Measurements from ENCODE around the gene ZNF560. TPM values are rescaled to one million over a fixed set of nuclear protein-coding genes. Genes with fewer than 3 reads are reported as not detected.

The ZNF560 gene
- total RNA-seq, 5 donors from 2014 or later (not counting 1 experiment from before 2014, with no cell fraction given) = not detected

GRCh38 chr19:9453953-9454352 lies 44.5 kb downstream of the ZNF560 start:
- no peaks in the 10 kb centered on the region for H3K27me3 Mint-ChIP-seq
- no peak overlapping the region for H3K4me3 Mint-ChIP-seq
- H3K36me3 Mint-ChIP-seq = peaks cover 10% of the 10 kb centered on the region
- POLR2A ChIA-PET = no interaction called here
- DNase-seq (no peak), ATAC-seq (replicated peaks in 1 of 4) (no peak)
- H3K9me3 ChIP-seq = peaks cover 14% of the 10 kb centered on the region
- H3K27ac ChIP-seq (ENCODE audit: low read length) = no peak overlapping the region
- no peaks in the 10 kb centered on the region for H3K27me3 ChIP-seq (replicated peaks in 1 of 2; ENCODE audit: control insufficient read depth in 2 of 2, extremely low read depth in 1 of 2, insufficient read depth in 2 of 2, low read length in 1 of 2)
- 72% methylated on average over 3 of the region's 4 CpGs for WGBS (ENCODE audit: insufficient coverage)
- CTCF ChIA-PET = no interaction called here
- no peaks in the 10 kb centered on the region for H3K36me3 ChIP-seq (ENCODE audit: control insufficient read depth in 2 of 2, extremely low read depth in 1 of 2, insufficient read depth in 1 of 2, low read length in 1 of 2)
- H3K4me1 ChIP-seq (ENCODE audit: control insufficient read depth in 1 of 2, extremely low read depth in 1 of 2, insufficient read depth in 2 of 2, low read length in 2 of 2) = no peaks in the 10 kb centered on the region
- H3K4me1 Mint-ChIP-seq = no peaks in the 10 kb centered on the region
- H3K9me3 Mint-ChIP-seq = peaks cover 28 to 66% (median 65%) of the 10 kb centered on the region in 3 donors
- H3K27ac Mint-ChIP-seq = no peak overlapping the region
- no peak overlapping the region for H3K4me3 ChIP-seq (ENCODE audit: control insufficient read depth in 1 of 2, extremely low read depth in 1 of 2, low read length in 1 of 2)

- peaks cover 38% of the 10 kb centered on the region for H3K36me3 Mint-ChIP-seq
- no peak overlapping the region for H3K4me3 Mint-ChIP-seq
- ATAC-seq (replicated peaks in 1 of 4) = no peak
Measured at GRCh38 chr19:9445037-9445436, 53.4 kb downstream of the ZNF560 start.

GRCh38 chr19:9436358-9436757 lies 62.1 kb downstream of the ZNF560 start:
- peaks cover 42 to 43% (median 42%) of the 10 kb centered on the region in 3 donors for H3K4me1 Mint-ChIP-seq
- Histone ChIP-seq H3K4me1 (ENCODE audit: control insufficient read depth in 1 of 2, extremely low read depth in 1 of 2, insufficient read depth in 2 of 2, low read length in 2 of 2) (peaks cover 17 to 21% of the 10 kb centered on the region in 2 experiments), H3K27me3 (replicated peaks in 1 of 2; ENCODE audit: control insufficient read depth in 2 of 2, extremely low read depth in 1 of 2, insufficient read depth in 2 of 2, low read length in 1 of 2) (no peaks in the 10 kb centered on the region), H3K27ac (ENCODE audit: low read length) (peak overlapping the region; percentile 90), H3K9me3 (peaks cover 3% of the 10 kb centered on the region), H3K36me3 (ENCODE audit: control insufficient read depth in 2 of 2, extremely low read depth in 1 of 2, insufficient read depth in 1 of 2, low read length in 1 of 2) (peaks cover 7 to 18% of the 10 kb centered on the region in 2 donors), H3K4me3 (ENCODE audit: control insufficient read depth in 1 of 2, extremely low read depth in 1 of 2, low read length in 1 of 2) (peak overlapping the region in 1 of 2 donors; percentile 93)
- no peaks in the 10 kb centered on the region for H3K27me3 Mint-ChIP-seq
- no peak for DNase-seq
- no CpG with 5 or more reads among the region's 4 CpGs for WGBS (ENCODE audit: insufficient coverage)
- ATAC-seq (replicated peaks in 1 of 4) = no peak
- ChIA-PET POLR2A (no interaction called here), CTCF (interaction anchor here in 1 of 2 donors (0.6 to 1.5 kb wide), 2 partner anchors 101 to 113 kb away, joined by 3 to 4 read pairs; partner anchors contain the start of gene ZNF559)
- H3K36me3 Mint-ChIP-seq = peaks cover 33% of the 10 kb centered on the region
- H3K4me3 Mint-ChIP-seq = peak overlapping the region; percentile 93 to 95 (median 94)
- H3K9me3 Mint-ChIP-seq = peaks cover 0 to 8% (median under 1%) of the 10 kb centered on the region in 3 donors
- H3K27ac Mint-ChIP-seq = peak overlapping the region; percentile 98

More at GRCh38 chr19:9445037-9445436, 53.4 kb downstream of the ZNF560 start:
- H3K9me3 Mint-ChIP-seq = peaks cover 11 to 41% (median 24%) of the 10 kb centered on the region in 3 donors
- no peak overlapping the region for H3K27ac ChIP-seq (ENCODE audit: low read length)
- no peaks in the 10 kb centered on the region for H3K27me3 Mint-ChIP-seq
- H3K36me3 ChIP-seq (ENCODE audit: control insufficient read depth in 2 of 2, extremely low read depth in 1 of 2, insufficient read depth in 1 of 2, low read length in 1 of 2) = no peaks in the 10 kb centered on the region
- CTCF ChIA-PET = interaction anchor here in 1 of 2 donors (0.6 kb wide), 1 partner anchor 27 kb away, joined by 3 read pairs; no protein-coding TSS in a partner anchor
- POLR2A ChIA-PET = no interaction called here
- DNase-seq = no peak
- H3K4me1 ChIP-seq (ENCODE audit: control insufficient read depth in 1 of 2, extremely low read depth in 1 of 2, insufficient read depth in 2 of 2, low read length in 2 of 2) = no peaks in the 10 kb centered on the region
- no peaks in the 10 kb centered on the region for H3K4me1 Mint-ChIP-seq
- no peak overlapping the region for H3K4me3 ChIP-seq (ENCODE audit: control insufficient read depth in 1 of 2, extremely low read depth in 1 of 2, low read length in 1 of 2)
- H3K27ac Mint-ChIP-seq = no peak overlapping the region
- no CpG with 5 or more reads among the region's 1 CpG for WGBS (ENCODE audit: insufficient coverage)
- no peaks in the 10 kb centered on the region for H3K27me3 ChIP-seq (replicated peaks in 1 of 2; ENCODE audit: control insufficient read depth in 2 of 2, extremely low read depth in 1 of 2, insufficient read depth in 2 of 2, low read length in 1 of 2)
- peaks cover 16% of the 10 kb centered on the region for H3K9me3 ChIP-seq

GRCh38 chr19:9435279-9436268 lies 62.8 kb downstream of the ZNF560 start, which contains the start of gene ZNF266:
ZNF266 (minus strand) TSS chr19:9435573; CDS start chr19:9420089, 15,484 bp downstream.
- Histone ChIP-seq H3K36me3 (ENCODE audit: control insufficient read depth in 2 of 2, extremely low read depth in 1 of 2, insufficient read depth in 1 of 2, low read length in 1 of 2) (peaks cover 7 to 26% of the 10 kb centered on the region in 2 donors), H3K27me3 (replicated peaks in 1 of 2; ENCODE audit: control insufficient read depth in 2 of 2, extremely low read depth in 1 of 2, insufficient read depth in 2 of 2, low read length in 1 of 2) (no peaks in the 10 kb centered on the region), H3K4me3 (ENCODE audit: control insufficient read depth in 1 of 2, extremely low read depth in 1 of 2, low read length in 1 of 2) (peak within 1 kb of the TSS; percentile 67 to 93), H3K4me1 (ENCODE audit: control insufficient read depth in 1 of 2, extremely low read depth in 1 of 2, insufficient read depth in 2 of 2, low read length in 2 of 2) (peaks cover 20 to 21% of the 10 kb centered on the region in 2 experiments), H3K27ac (ENCODE audit: low read length) (peak within 1 kb of the TSS; percentile 90), H3K9me3 (no peaks in the 10 kb centered on the region)
- peaks cover 43 to 49% (median 44%) of the 10 kb centered on the region in 3 donors for H3K4me1 Mint-ChIP-seq
- ATAC-seq (replicated peaks in 1 of 4) (peak; percentile 90 to 94 (median 91)), DNase-seq (peak; percentile 82 to 97 (median 90))
- CTCF ChIA-PET = interaction anchor here in 1 of 2 donors (0.6 to 1.5 kb wide), 4 partner anchors 102 to 296 kb away, joined by 3 to 5 read pairs (median 4); partner anchors contain the start of gene ZNF559
- peaks cover 0 to 7% (median 0%) of the 10 kb centered on the region in 3 donors for H3K9me3 Mint-ChIP-seq
- POLR2A ChIA-PET = interaction anchor here in 1 of 2 donors (0.7 kb wide), 1 partner anchor 99 kb away, joined by 3 read pairs; no protein-coding TSS in a partner anchor
- peak within 1 kb of the TSS; percentile 93 to 95 (median 94) for H3K4me3 Mint-ChIP-seq
- WGBS (ENCODE audit: insufficient coverage) = 12% methylated on average over 43 of the region's 56 CpGs
- no peaks in the 10 kb centered on the region for H3K27me3 Mint-ChIP-seq
- H3K36me3 Mint-ChIP-seq = peaks cover 39% of the 10 kb centered on the region
- H3K27ac Mint-ChIP-seq = peak within 1 kb of the TSS; percentile 98

GRCh38 chr19:9431475-9431874 lies 66.9 kb downstream of the ZNF560 start:
- WGBS (ENCODE audit: insufficient coverage) = 89% methylated on average over 6 of the region's 7 CpGs
- ATAC-seq (replicated peaks in 1 of 4) = no peak
- Histone ChIP-seq H3K9me3 (no peaks in the 10 kb centered on the region), H3K27me3 (replicated peaks in 1 of 2; ENCODE audit: control insufficient read depth in 2 of 2, extremely low read depth in 1 of 2, insufficient read depth in 2 of 2, low read length in 1 of 2) (no peaks in the 10 kb centered on the region), H3K36me3 (ENCODE audit: control insufficient read depth in 2 of 2, extremely low read depth in 1 of 2, insufficient read depth in 1 of 2, low read length in 1 of 2) (peaks cover 17 to 50% of the 10 kb centered on the region in 2 donors), H3K4me3 (ENCODE audit: control insufficient read depth in 1 of 2, extremely low read depth in 1 of 2, low read length in 1 of 2) (no peak overlapping the region), H3K4me1 (ENCODE audit: control insufficient read depth in 1 of 2, extremely low read depth in 1 of 2, insufficient read depth in 2 of 2, low read length in 2 of 2) (peaks cover 18 to 20% of the 10 kb centered on the region in 2 experiments), H3K27ac (ENCODE audit: low read length) (no peak overlapping the region)
- H3K36me3 Mint-ChIP-seq = peaks cover 71% of the 10 kb centered on the region
- CTCF ChIA-PET = interaction anchor here in 1 of 2 donors (0.5 to 1.1 kb wide), 4 partner anchors 154 to 231 kb away, joined by 3 to 4 read pairs (median 3); no protein-coding TSS in a partner anchor
- peak in 14 of 35 experiments; percentile 3 to 63 (median 24) for DNase-seq
- H3K27me3 Mint-ChIP-seq = no peaks in the 10 kb centered on the region
- H3K4me3 Mint-ChIP-seq = no peak overlapping the region
- peaks cover 0 to 15% (median 4%) of the 10 kb centered on the region in 3 donors for H3K9me3 Mint-ChIP-seq
- peaks cover 46 to 54% (median 51%) of the 10 kb centered on the region in 3 donors for H3K4me1 Mint-ChIP-seq
- no peak overlapping the region for H3K27ac Mint-ChIP-seq
- POLR2A ChIA-PET = no interaction called here

- no peaks in the 10 kb centered on the region for H3K27me3 ChIP-seq (replicated peaks in 1 of 2; ENCODE audit: control insufficient read depth in 2 of 2, extremely low read depth in 1 of 2, insufficient read depth in 2 of 2, low read length in 1 of 2)
- no peak overlapping the region for H3K4me3 Mint-ChIP-seq
- peaks cover 82% of the 10 kb centered on the region for H3K36me3 Mint-ChIP-seq
- WGBS (ENCODE audit: insufficient coverage) = 83% methylated on average over 1 of the region's 1 CpG
- H3K4me1 Mint-ChIP-seq = peaks cover 35 to 44% (median 41%) of the 10 kb centered on the region in 3 donors
- H3K27ac Mint-ChIP-seq = no peak overlapping the region
- H3K9me3 ChIP-seq = no peaks in the 10 kb centered on the region
- CTCF ChIA-PET = no interaction called here
- no peak for DNase-seq
- no peak overlapping the region for H3K4me3 ChIP-seq (ENCODE audit: control insufficient read depth in 1 of 2, extremely low read depth in 1 of 2, low read length in 1 of 2)
- no peak for ATAC-seq (replicated peaks in 1 of 4)
- peaks cover 14% of the 10 kb centered on the region in 2 experiments for H3K4me1 ChIP-seq (ENCODE audit: control insufficient read depth in 1 of 2, extremely low read depth in 1 of 2, insufficient read depth in 2 of 2, low read length in 2 of 2)
- POLR2A ChIA-PET = no interaction called here
- no peaks in the 10 kb centered on the region for H3K27me3 Mint-ChIP-seq
- peaks cover 0 to 15% (median 4%) of the 10 kb centered on the region in 3 donors for H3K9me3 Mint-ChIP-seq
- H3K36me3 ChIP-seq (ENCODE audit: control insufficient read depth in 2 of 2, extremely low read depth in 1 of 2, insufficient read depth in 1 of 2, low read length in 1 of 2) = peaks cover 20 to 54% of the 10 kb centered on the region in 2 donors
- H3K27ac ChIP-seq (ENCODE audit: low read length) = no peak overlapping the region
Measured at GRCh38 chr19:9430444-9430843, 68.0 kb downstream of the ZNF560 start.

Measured in T-cell (primary cell).